Smooth muscle cell (in vitro differentiated cells): ENCODE data around the gene TPRX1. TPM values are rescaled to one million over a fixed set of nuclear protein-coding genes. Genes with fewer than 3 reads are reported as not detected.

ENCODE experiments used
- DNase-seq: peaks from one replicate; lab custom pipeline; 2025; ENCODE audit not compliant: unreplicated experiment; lab: John Stamatoyannopoulos, UW
- H2AFZ ChIP-seq: fragments of 200-600 bp; sonication (generic); 2 replicates; pipeline ENCODE4 v1.6.0; 2016; ENCODE audit warnings: antibody characterized with exemption, low read depth, mild to moderate bottlenecking
- H3F3A ChIP-seq: fragments of 200-600 bp; sonication (generic); 2 replicates; pipeline ENCODE4 v1.6.0; 2017; ENCODE audit warnings: antibody characterized with exemption, low read depth
- H3K27ac ChIP-seq: fragments of 200-600 bp; sonication (generic); 2 replicates; pipeline ENCODE4 v1.5.1; 2016; ENCODE audit warnings: low read depth, mild to moderate bottlenecking
- H3K27me3 ChIP-seq: fragments of 200-600 bp; sonication (generic); 2 replicates; pipeline ENCODE4 v1.6.1; 2016; ENCODE audit warnings: low read depth, mild to moderate bottlenecking
- H3K36me3 ChIP-seq: fragments of 200-600 bp; sonication (generic); 2 replicates; pipeline ENCODE4 v1.5.1; 2016; ENCODE audit warnings: low read depth
- H3K4me1 ChIP-seq: fragments of 200-600 bp; sonication (generic); 2 replicates; pipeline ENCODE4 v1.5.1; 2016; ENCODE audit warnings: low read depth
- H3K4me2 ChIP-seq: fragments of 200-600 bp; sonication (generic); 2 replicates; pipeline ENCODE4 v1.6.0; 2016; ENCODE audit warnings: mild to moderate bottlenecking
- H3K4me3 ChIP-seq: fragments of 200-600 bp; sonication (generic); 2 replicates; pipeline ENCODE4 v1.5.1; 2016; ENCODE audit warnings: mild to moderate bottlenecking
- H3K79me2 ChIP-seq: fragments of 200-600 bp; sonication (generic); 2 replicates; pipeline ENCODE4 v1.6.0; 2016; ENCODE audit warnings: low read depth, mild to moderate bottlenecking
- H3K9ac ChIP-seq: fragments of 200-600 bp; sonication (generic); 2 replicates; pipeline ENCODE4 v1.6.0; 2016; ENCODE audit warnings: low read depth
- H3K9me3 ChIP-seq: fragments of 200-600 bp; sonication (generic); replicated peaks from 2 replicates; pipeline ENCODE4 v1.5.1; 2016; ENCODE audit warnings: low read depth
- H4K20me1 ChIP-seq: fragments of 200-600 bp; sonication (generic); 2 replicates; pipeline ENCODE4 v1.6.0; 2016; ENCODE audit warnings: low read depth
- CTCF ChIP-seq: fragments of 200-600 bp; sonication (generic); IDR thresholded peaks from 2 replicates; pipeline ENCODE4 v1.5.1; 2017; ENCODE audit warnings: borderline replicate concordance, mild to moderate bottlenecking, antibody characterized with exemption; ENCODE audit not compliant: insufficient read depth, poor library complexity, severe bottlenecking
- WGBS: methylation state at CpG from one replicate; pipeline ENCODE4 v1.1.7; 2016; ENCODE audit warnings: low lambda C conversion rate; 5-methylcytosine and 5-hydroxymethylcytosine counted together
- polyA plus RNA-seq: library from polyadenylated mRNA; unstranded; fragments of >200 nt; fragmentation: Nextera tagmentation; extraction: Ambion mirVana; gene quantifications from 2 replicates; pipeline ENCODE4 v1.2.1, GENCODE V29; 2016
- total RNA-seq: library from RNA; depleted of rRNA; stranded (reverse); fragments of >200 nt; gene quantifications from 2 replicates; pipeline ENCODE4 v1.2.3, GENCODE V29; 2014

Gene TPRX1
- total and polyA plus RNA-seq, 2 experiments from 2014 or later: not detected

- Histone ChIP-seq H3K4me2 (no peak overlapping the region), H3K4me1 (no peaks in the 10 kb centered on the region), H3K27me3 (no peaks in the 10 kb centered on the region), H3F3A (no peaks in the 10 kb centered on the region), H3K79me2 (no peaks in the 10 kb centered on the region), H3K27ac (no peak overlapping the region), H3K9ac (no peak overlapping the region), H3K9me3 (no peaks in the 10 kb centered on the region), H2AFZ (no peak overlapping the region), H3K4me3 (no peak overlapping the region), H3K36me3 (peaks cover 3% of the 10 kb centered on the region), H4K20me1 (peaks cover 17% of the 10 kb centered on the region)
- 90% methylated on average over 14 of the region's 14 CpGs for WGBS
- DNase-seq: no peak
- TF ChIP-seq CTCF: no peak
Observed at GRCh38 chr19:47757617-47758442, 46.5 kb downstream of the TPRX1 start.

- Histone ChIP-seq H3K27ac (no peak overlapping the region), H3K79me2 (no peaks in the 10 kb centered on the region), H4K20me1 (peaks cover 21% of the 10 kb centered on the region), H3K4me2 (no peak overlapping the region), H3K9me3 (no peaks in the 10 kb centered on the region), H3K27me3 (no peaks in the 10 kb centered on the region), H3K9ac (no peak overlapping the region), H2AFZ (no peak overlapping the region), H3K4me3 (no peak overlapping the region), H3F3A (no peaks in the 10 kb centered on the region), H3K36me3 (peaks cover 3% of the 10 kb centered on the region), H3K4me1 (no peaks in the 10 kb centered on the region)
- no peak for TF ChIP-seq CTCF
- 97% methylated on average over 22 of the region's 22 CpGs for WGBS
- DNase-seq: no peak
Observed at GRCh38 chr19:47756953-47757608, 47.3 kb downstream of the TPRX1 start.

- WGBS: 96% methylated on average over 5 of the region's 12 CpGs
- H3K79me2 ChIP-seq: no peaks in the 10 kb centered on the region
- H3K27me3 ChIP-seq: no peaks in the 10 kb centered on the region
- peaks cover 21% of the 10 kb centered on the region for H4K20me1 ChIP-seq
- H3K27ac ChIP-seq: no peak overlapping the region
- TF ChIP-seq CTCF: no peak
- no peak overlapping the region for H3K9ac ChIP-seq
- DNase-seq: no peak
- no peak overlapping the region for H3K4me3 ChIP-seq
- no peak overlapping the region for H2AFZ ChIP-seq
- no peak overlapping the region for H3K4me2 ChIP-seq
- H3K9me3 ChIP-seq: no peaks in the 10 kb centered on the region
- peaks cover 3% of the 10 kb centered on the region for H3K36me3 ChIP-seq
- no peaks in the 10 kb centered on the region for H3F3A ChIP-seq
- H3K4me1 ChIP-seq: no peaks in the 10 kb centered on the region
Observed at GRCh38 chr19:47756627-47756929, 47.8 kb downstream of the TPRX1 start.
